Neuronal stem cell (in vitro differentiated cells): ENCODE results near the gene RAD54L2.

Experiments
- DNase-seq: peaks from one replicate; pipeline ENCODE4 v3.0.0-alpha.2; 2013; ENCODE audit warnings: low spot score
- H2AFZ ChIP-seq: one replicate; pipeline ENCODE4 v1.6.1; 2013; ENCODE audit warnings: mild to moderate bottlenecking, low read length, inconsistent platforms
- H2AK5ac ChIP-seq: 2 replicates; pipeline ENCODE4 v1.6.1; 2013; ENCODE audit warnings: low read depth, mild to moderate bottlenecking, inconsistent platforms, low read length, moderate library complexity, mixed read lengths
- H2BK120ac ChIP-seq: 2 replicates; pipeline ENCODE4 v1.6.1; 2013; ENCODE audit warnings: low read depth, mild to moderate bottlenecking, inconsistent platforms, low read length, moderate library complexity, mixed read lengths
- H2BK12ac ChIP-seq: one replicate; pipeline ENCODE4 v1.6.1; 2013; ENCODE audit warnings: low read length, inconsistent platforms
- H2BK15ac ChIP-seq: 2 replicates; pipeline ENCODE4 v1.6.1; 2013; ENCODE audit warnings: mild to moderate bottlenecking, low read length, inconsistent platforms, mixed read lengths
- H2BK5ac ChIP-seq: one replicate; pipeline ENCODE4 v1.6.1; 2013; ENCODE audit warnings: inconsistent platforms, mild to moderate bottlenecking, low read length, moderate library complexity
- H3K14ac ChIP-seq: one replicate; pipeline ENCODE4 v1.6.1; 2013; ENCODE audit warnings: low read length, inconsistent platforms
- H3K18ac ChIP-seq: 2 replicates; pipeline ENCODE4 v1.6.1; 2013; ENCODE audit warnings: low read length, inconsistent platforms
- H3K23ac ChIP-seq: 2 replicates; pipeline ENCODE4 v1.6.1; 2013; ENCODE audit warnings: low read depth, mild to moderate bottlenecking, mixed read lengths, low read length, inconsistent platforms; ENCODE audit not compliant: poor library complexity
- H3K27ac ChIP-seq: replicated peaks from 3 replicates; pipeline ENCODE4 v1.5.1; 2013; ENCODE audit warnings: low read length, inconsistent platforms
- H3K27me3 ChIP-seq, 3 experiments: 2 replicates each; pipeline ENCODE4 v1.6.1; 2013; ENCODE audit warnings: low read length in 3 of 3, mild to moderate bottlenecking in 2 of 3, inconsistent platforms in 1 of 3, low read depth in 1 of 3, mixed read lengths in 1 of 3, moderate library complexity in 1 of 3; ENCODE audit not compliant: control insufficient read depth in 3 of 3, insufficient read depth in 3 of 3
- H3K36me3 ChIP-seq, 2 donors: replicated peaks in 1 of 2; 2 replicates each; pipeline ENCODE4 v1.6.1; 2013; ENCODE audit warnings: low read length in 2 of 2; ENCODE audit not compliant: control insufficient read depth in 2 of 2, insufficient read depth in 2 of 2
- H3K4ac ChIP-seq: 2 replicates; pipeline ENCODE4 v1.6.1; 2013; ENCODE audit warnings: inconsistent platforms, mild to moderate bottlenecking, low read length, moderate library complexity
- H3K4me1 ChIP-seq, 2 donors: 1 replicate in 1 of 2; 2 replicates in 1 of 2; pipeline ENCODE4 v1.6.1; 2013; ENCODE audit warnings: low read length in 2 of 2, low read depth in 1 of 2; ENCODE audit not compliant: control insufficient read depth in 2 of 2, insufficient read depth in 1 of 2
- H3K4me2 ChIP-seq: one replicate; pipeline ENCODE4 v1.6.1; 2013; ENCODE audit warnings: mild to moderate bottlenecking, low read length, inconsistent platforms; ENCODE audit not compliant: insufficient read depth, poor library complexity, severe bottlenecking
- H3K4me3 ChIP-seq, 2 donors: 2 replicates each; pipeline ENCODE4 v1.5.1; 2013; ENCODE audit warnings: low read length in 2 of 2, mild to moderate bottlenecking in 2 of 2, inconsistent platforms in 1 of 2, moderate library complexity in 1 of 2
- H3K79me1 ChIP-seq: one replicate; pipeline ENCODE4 v1.6.1; 2013; ENCODE audit warnings: low read depth, mild to moderate bottlenecking, inconsistent platforms, low read length, moderate library complexity
- H3K9ac ChIP-seq: one replicate; pipeline ENCODE4 v1.6.1; 2013; ENCODE audit warnings: mild to moderate bottlenecking, low read depth, low read length, inconsistent platforms; ENCODE audit not compliant: poor library complexity
- H3K9me3 ChIP-seq, 2 donors: replicated peaks in 1 of 2; 2 replicates each; pipeline versions ENCODE3 to v1.6.1; 2013; ENCODE audit warnings: low read length in 2 of 2, mild to moderate bottlenecking in 2 of 2, inconsistent platforms in 1 of 2, low read depth in 1 of 2, mixed read lengths in 1 of 2, moderate library complexity in 1 of 2; ENCODE audit not compliant: control insufficient read depth in 2 of 2, insufficient read depth in 1 of 2
- H4K8ac ChIP-seq: one replicate; pipeline ENCODE4 v1.6.1; 2013; ENCODE audit warnings: low read depth, mild to moderate bottlenecking, inconsistent platforms, low read length, moderate library complexity
- H4K91ac ChIP-seq: one replicate; pipeline ENCODE4 v1.6.1; 2013; ENCODE audit warnings: low read length, low read depth, mild to moderate bottlenecking, inconsistent platforms; ENCODE audit not compliant: poor library complexity
- WGBS, 2 donors: extraction: QIAGEN DNeasy Blood & Tissue Kit; methylation state at CpG; one replicate each; pipeline ENCODE4 v1.1.7; 2013; ENCODE audit warnings: missing lambda C conversion rate in 2 of 2, mixed read lengths in 1 of 2; ENCODE audit not compliant: insufficient read length in 2 of 2, insufficient replicate concordance in 1 of 2; ENCODE audit errors: extremely low coverage in 2 of 2; 5-methylcytosine and 5-hydroxymethylcytosine counted together

RAD54L2 gene

GRCh38 chr3:51568036-51568435, 29.5 kb downstream of the RAD54L2 start:
- H2BK12ac ChIP-seq = no peak overlapping the region
- H3K4me2 ChIP-seq = no peak overlapping the region
- WGBS, 2 donors = no CpG with 5 or more reads among the region's 2 CpGs
- H2BK120ac ChIP-seq = no peak overlapping the region
- no peak overlapping the region for H3K27ac ChIP-seq
- H3K14ac ChIP-seq = no peak overlapping the region
- no peak overlapping the region for H2BK5ac ChIP-seq
- H3K4ac ChIP-seq = no peak overlapping the region
- no peak overlapping the region for H3K4me3 ChIP-seq
- no peak for DNase-seq
- no peak overlapping the region for H2AFZ ChIP-seq
- no peak overlapping the region for H3K23ac ChIP-seq
- H4K91ac ChIP-seq = no peak overlapping the region
- no peak overlapping the region for H4K8ac ChIP-seq
- H3K36me3 ChIP-seq = peaks cover 4 to 35% of the 10 kb centered on the region in 2 donors
- H2AK5ac ChIP-seq = no peak overlapping the region
- no peaks in the 10 kb centered on the region for H3K9me3 ChIP-seq
- H3K4me1 ChIP-seq = no peaks in the 10 kb centered on the region
- H3K18ac ChIP-seq = no peak overlapping the region
- peaks cover 3% of the 10 kb centered on the region for H3K79me1 ChIP-seq
- H2BK15ac ChIP-seq = no peak overlapping the region
- no peak overlapping the region for H3K9ac ChIP-seq
- no peaks in the 10 kb centered on the region for H3K27me3 ChIP-seq

DNA sequence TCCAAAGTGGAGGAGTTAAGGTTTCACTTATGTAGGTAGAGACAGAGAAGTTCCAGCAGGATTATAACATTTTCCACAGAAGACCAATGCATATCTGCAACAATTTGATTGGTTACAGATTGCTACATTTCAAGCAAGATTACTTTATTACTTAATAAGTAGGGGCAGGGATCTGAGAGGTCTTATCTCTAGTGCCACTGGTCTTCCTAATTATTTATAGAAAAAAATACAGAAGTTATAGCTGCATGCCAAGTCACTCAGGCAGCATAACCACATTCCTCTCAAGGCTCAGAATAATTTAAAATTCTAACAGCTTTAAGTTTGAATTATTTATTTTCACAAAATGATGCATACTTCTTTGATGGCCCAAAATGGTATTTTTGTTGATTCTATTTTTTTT, 30.5 kb downstream of the RAD54L2 start:
- Histone ChIP-seq H2BK5ac (no peak overlapping the region), H3K27me3 (no peaks in the 10 kb centered on the region), H3K27ac (no peak overlapping the region), H3K4me2 (no peak overlapping the region), H3K9me3 (no peaks in the 10 kb centered on the region), H4K91ac (no peak overlapping the region), H2AK5ac (no peak overlapping the region), H3K9ac (no peak overlapping the region), H3K36me3 (peaks cover 6 to 40% of the 10 kb centered on the region in 2 donors), H2BK120ac (no peak overlapping the region), H3K14ac (no peak overlapping the region), H3K18ac (no peak overlapping the region), H4K8ac (no peak overlapping the region), H2BK15ac (no peak overlapping the region), H3K4me3 (no peak overlapping the region), H2BK12ac (no peak overlapping the region), H3K79me1 (peaks cover 5% of the 10 kb centered on the region), H2AFZ (no peak overlapping the region), H3K23ac (no peak overlapping the region), H3K4ac (no peak overlapping the region), H3K4me1 (no peaks in the 10 kb centered on the region)
- DNase-seq = no peak

DNA sequence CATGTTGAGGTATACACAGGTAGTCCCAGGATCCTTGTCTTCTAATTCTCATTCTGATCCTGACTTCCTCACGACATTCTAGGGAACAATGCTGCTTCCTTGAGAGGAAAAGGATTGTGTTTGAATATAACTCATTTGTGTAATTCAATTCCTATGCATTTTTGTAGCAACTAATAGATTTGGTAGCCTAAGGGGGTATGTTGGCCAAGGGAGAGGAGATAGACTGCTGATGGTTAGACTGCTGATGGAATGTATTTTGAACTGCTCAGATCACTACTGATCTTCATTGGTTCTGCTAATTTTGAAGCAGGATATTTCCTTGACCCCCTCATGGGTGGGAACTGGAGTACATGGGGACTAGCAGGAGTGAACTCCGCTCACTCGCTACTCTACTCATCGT, 39.7 kb downstream of the RAD54L2 start:
- peak overlapping the region in 1 of 2 donors; percentile 62 for H3K4me3 ChIP-seq
- no peak overlapping the region for H3K23ac ChIP-seq
- no peak overlapping the region for H2BK15ac ChIP-seq
- no peak overlapping the region for H3K14ac ChIP-seq
- H2BK12ac ChIP-seq = no peak overlapping the region
- H3K9ac ChIP-seq = no peak overlapping the region
- H2BK120ac ChIP-seq = no peak overlapping the region
- H4K8ac ChIP-seq = no peak overlapping the region
- no peak overlapping the region for H2AK5ac ChIP-seq
- H4K91ac ChIP-seq = no peak overlapping the region
- no peak overlapping the region for H3K27ac ChIP-seq
- peaks cover 8 to 9% of the 10 kb centered on the region in 2 donors for H3K9me3 ChIP-seq
- H3K4me1 ChIP-seq = peaks cover 0 to 2% of the 10 kb centered on the region in 2 donors
- H2BK5ac ChIP-seq = no peak overlapping the region
- H3K4me2 ChIP-seq = no peak overlapping the region
- H3K4ac ChIP-seq = no peak overlapping the region
- peaks cover 7% of the 10 kb centered on the region for H3K79me1 ChIP-seq
- H2AFZ ChIP-seq = no peak overlapping the region
- no peak overlapping the region for H3K18ac ChIP-seq
- peaks cover 5 to 40% of the 10 kb centered on the region in 2 donors for H3K36me3 ChIP-seq
- no peak for DNase-seq
- no peaks in the 10 kb centered on the region for H3K27me3 ChIP-seq
- no CpG with 5 or more reads among the region's 4 CpGs for WGBS, 2 donors

DNA sequence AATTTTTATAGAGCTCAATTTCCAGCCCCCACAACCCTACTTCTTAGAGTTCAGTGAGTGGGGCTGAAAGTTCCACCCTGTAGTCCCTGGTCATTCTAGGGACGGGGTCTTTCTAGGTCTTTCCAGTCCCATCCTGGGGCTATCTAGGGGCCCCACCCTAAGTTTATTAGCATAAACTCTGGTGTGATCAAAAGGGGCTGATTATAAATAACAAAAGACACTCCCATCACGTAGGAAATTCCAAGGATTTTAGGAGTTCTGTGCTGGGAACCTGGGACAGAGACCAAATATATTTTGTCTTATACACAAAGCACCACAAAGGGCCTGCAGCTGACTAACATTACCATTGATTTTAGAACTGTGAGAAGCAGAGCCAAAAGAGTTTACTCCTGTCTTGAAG, 41.9 kb downstream of the RAD54L2 start:
- Histone ChIP-seq H3K27ac (no peak overlapping the region), H4K91ac (no peak overlapping the region), H3K36me3 (peaks cover 3 to 44% of the 10 kb centered on the region in 2 donors), H3K23ac (no peak overlapping the region), H3K18ac (no peak overlapping the region), H4K8ac (no peak overlapping the region), H2BK12ac (no peak overlapping the region), H2BK120ac (no peak overlapping the region), H3K4ac (no peak overlapping the region), H3K9ac (no peak overlapping the region), H3K9me3 (peaks cover 8 to 9% of the 10 kb centered on the region in 2 donors), H3K4me2 (no peak overlapping the region), H3K4me3 (no peak overlapping the region), H3K27me3 (no peaks in the 10 kb centered on the region), H2AK5ac (no peak overlapping the region), H3K14ac (no peak overlapping the region), H2BK5ac (no peak overlapping the region), H3K4me1 (peaks cover 0 to 2% of the 10 kb centered on the region in 2 donors), H3K79me1 (peaks cover 7% of the 10 kb centered on the region), H2BK15ac (no peak overlapping the region), H2AFZ (no peak overlapping the region)
- WGBS, 2 donors = no CpG with 5 or more reads among the region's 2 CpGs
- no peak for DNase-seq
